Activated T-helper 1 cell treated with anti-CD3 and anti-CD28 coated beads, Interleukin-12 subunit alpha, Interleukin-12 subunit beta, Interleukin-2, Interleukin-4 antibody, amounts not matched to agents 30 ng/mL and 10 ng/mL and 1 ng/mL, durations not matched to agents 14 hours and 24 hours and 36 hours (primary cell): Measurements from ENCODE around the gene IRF2BPL. TPM values are rescaled to one million over a fixed set of nuclear protein-coding genes. Genes with fewer than 3 reads are reported as not detected.

ENCODE experiments used
- DNase-seq: peaks from one replicate; pipeline ENCODE4 v3.0.0; 2021; ENCODE audit warnings: low spot score
- H3K27ac Mint-ChIP-seq: one replicate; pipeline ENCODE4 v1.8.0; 2021; ENCODE audit warnings: mild to moderate bottlenecking, mixed read lengths
- H3K27me3 Mint-ChIP-seq: one replicate; pipeline ENCODE4 v1.8.0; 2022; ENCODE audit warnings: mild to moderate bottlenecking, moderate library complexity, mixed read lengths; ENCODE audit not compliant: insufficient read depth
- H3K36me3 Mint-ChIP-seq: one replicate; pipeline ENCODE4 v1.8.0; 2021; ENCODE audit warnings: low read depth, mixed read lengths
- H3K4me1 Mint-ChIP-seq: one replicate; pipeline ENCODE4 v1.8.0; 2021; ENCODE audit warnings: low read depth, mixed read lengths
- H3K4me3 Mint-ChIP-seq: one replicate; pipeline ENCODE4 v1.8.0; 2021; ENCODE audit warnings: mild to moderate bottlenecking, moderate library complexity, mixed read lengths
- H3K9me3 Mint-ChIP-seq: one replicate; pipeline ENCODE4 v1.8.0; 2021; ENCODE audit warnings: mixed read lengths
- intact Hi-C: fragments of 100-400 bp; cut with micrococcal nuclease; formaldehyde crosslinking; loops from one replicate; pipeline ENCODE4 v1.15.1; 2024
- total RNA-seq: library from RNA; stranded (reverse); gene quantifications from 2 replicates; pipeline ENCODE4 v1.2.3, GENCODE V29; 2022

IRF2BPL gene
- total RNA-seq, 1 donor from 2014 or later = 26.5 TPM

- Mint-ChIP-seq H3K4me3 (no peak overlapping the region), H3K4me1 (peaks cover 20% of the 10 kb centered on the region), H3K27ac (no peak overlapping the region), H3K36me3 (no peaks in the 10 kb centered on the region), H3K9me3 (no peaks in the 10 kb centered on the region), H3K27me3 (peaks cover 2% of the 10 kb centered on the region)
- intact Hi-C loops = no loop called here
- DNase-seq = no peak
Observed at GRCh38 chr14:76996563-76997146, 31.9 kb downstream of the IRF2BPL start.

GRCh38 chr14:76995279-76996035 is 33.1 kb downstream of the IRF2BPL start:
- intact Hi-C loops = no loop called here
- H3K4me1 Mint-ChIP-seq = peaks cover 12% of the 10 kb centered on the region
- H3K36me3 Mint-ChIP-seq = no peaks in the 10 kb centered on the region
- peaks cover 4% of the 10 kb centered on the region for H3K27me3 Mint-ChIP-seq
- DNase-seq = no peak
- H3K27ac Mint-ChIP-seq = no peak overlapping the region
- H3K4me3 Mint-ChIP-seq = no peak overlapping the region
- no peaks in the 10 kb centered on the region for H3K9me3 Mint-ChIP-seq

- peaks cover 4% of the 10 kb centered on the region for H3K27me3 Mint-ChIP-seq
- no peaks in the 10 kb centered on the region for H3K9me3 Mint-ChIP-seq
- H3K36me3 Mint-ChIP-seq = peaks cover 2% of the 10 kb centered on the region
- intact Hi-C loops = no loop called here
- no peak overlapping the region for H3K4me3 Mint-ChIP-seq
- H3K4me1 Mint-ChIP-seq = peaks cover 9% of the 10 kb centered on the region
- no peak for DNase-seq
- no peak overlapping the region for H3K27ac Mint-ChIP-seq
Observed at GRCh38 chr14:76993752-76994151, 34.8 kb downstream of the IRF2BPL start.

- H3K9me3 Mint-ChIP-seq = no peaks in the 10 kb centered on the region
- peaks cover 9% of the 10 kb centered on the region for H3K4me1 Mint-ChIP-seq
- DNase-seq = no peak
- no peak overlapping the region for H3K4me3 Mint-ChIP-seq
- intact Hi-C loops = no loop called here
- peaks cover 4% of the 10 kb centered on the region for H3K27me3 Mint-ChIP-seq
- peaks cover 2% of the 10 kb centered on the region for H3K36me3 Mint-ChIP-seq
- no peak overlapping the region for H3K27ac Mint-ChIP-seq
Observed at GRCh38 chr14:76990084-76990483, 38.4 kb downstream of the IRF2BPL start.

- Mint-ChIP-seq H3K9me3 (no peaks in the 10 kb centered on the region), H3K36me3 (peaks cover 2% of the 10 kb centered on the region), H3K4me3 (no peak overlapping the region), H3K27ac (no peak overlapping the region), H3K27me3 (peaks cover 8% of the 10 kb centered on the region), H3K4me1 (peaks cover 6% of the 10 kb centered on the region)
- intact Hi-C loops = no loop called here
- no peak for DNase-seq
Observed at GRCh38 chr14:76987956-76988520, 40.5 kb downstream of the IRF2BPL start.

- no peak overlapping the region for H3K27ac Mint-ChIP-seq
- DNase-seq = no peak
- intact Hi-C loops = no loop called here
- H3K4me1 Mint-ChIP-seq = peaks cover 6% of the 10 kb centered on the region
- H3K9me3 Mint-ChIP-seq = peaks cover 8% of the 10 kb centered on the region
- H3K4me3 Mint-ChIP-seq = no peak overlapping the region
- peaks cover 6% of the 10 kb centered on the region for H3K27me3 Mint-ChIP-seq
- H3K36me3 Mint-ChIP-seq = peaks cover 2% of the 10 kb centered on the region
Observed at GRCh38 chr14:76986231-76986565, 42.3 kb downstream of the IRF2BPL start.

- H3K36me3 Mint-ChIP-seq = peaks cover 2% of the 10 kb centered on the region
- DNase-seq = no peak
- intact Hi-C loops = no loop called here
- H3K27ac Mint-ChIP-seq = no peak overlapping the region
- H3K27me3 Mint-ChIP-seq = peaks cover 6% of the 10 kb centered on the region
- peaks cover 6% of the 10 kb centered on the region for H3K4me1 Mint-ChIP-seq
- H3K4me3 Mint-ChIP-seq = no peak overlapping the region
- H3K9me3 Mint-ChIP-seq = peaks cover 11% of the 10 kb centered on the region
Observed at GRCh38 chr14:76985540-76986230, 42.8 kb downstream of the IRF2BPL start.

GRCh38 chr14:76984787-76985375 is 43.6 kb downstream of the IRF2BPL start:
- DNase-seq = no peak
- Mint-ChIP-seq H3K4me3 (no peak overlapping the region), H3K4me1 (peaks cover 6% of the 10 kb centered on the region), H3K36me3 (peaks cover 2% of the 10 kb centered on the region), H3K27me3 (peaks cover 6% of the 10 kb centered on the region), H3K27ac (no peak overlapping the region), H3K9me3 (peaks cover 11% of the 10 kb centered on the region)
- intact Hi-C loops = no loop called here

GRCh38 chr14:76984297-76984696 is 44.2 kb downstream of the IRF2BPL start:
- intact Hi-C loops = no loop called here
- H3K9me3 Mint-ChIP-seq = peaks cover 11% of the 10 kb centered on the region
- no peak overlapping the region for H3K4me3 Mint-ChIP-seq
- H3K4me1 Mint-ChIP-seq = peaks cover 6% of the 10 kb centered on the region
- no peak for DNase-seq
- H3K27ac Mint-ChIP-seq = no peak overlapping the region
- H3K27me3 Mint-ChIP-seq = peaks cover 6% of the 10 kb centered on the region
- H3K36me3 Mint-ChIP-seq = no peaks in the 10 kb centered on the region

GRCh38 chr14:76981670-76982069 is 46.8 kb downstream of the IRF2BPL start:
- H3K27ac Mint-ChIP-seq = no peak overlapping the region
- intact Hi-C loops = no loop called here

GRCh38 chr14:76977793-76978720 is 50.5 kb downstream of the IRF2BPL start:
- peak overlapping the region; percentile 45 for H3K4me3 Mint-ChIP-seq
- DNase-seq = peak; percentile 85
- H3K27me3 Mint-ChIP-seq = no peaks in the 10 kb centered on the region
- H3K27ac Mint-ChIP-seq = peak overlapping the region; percentile 90
- intact Hi-C loops = loop anchor here (1.0 to 5.0 kb wide), 6 partner anchors 16 to 166 kb away; partner anchors contain the start of genes ANGEL1, CIPC and IRF2BPL
- peaks cover 2% of the 10 kb centered on the region for H3K36me3 Mint-ChIP-seq
- H3K9me3 Mint-ChIP-seq = peaks cover 11% of the 10 kb centered on the region
- H3K4me1 Mint-ChIP-seq = peaks cover 27% of the 10 kb centered on the region

More at GRCh38 chr14:76981670-76982069, 46.8 kb downstream of the IRF2BPL start:
- no peak overlapping the region for H3K4me3 Mint-ChIP-seq
- peaks cover 22% of the 10 kb centered on the region for H3K4me1 Mint-ChIP-seq
- peaks cover 11% of the 10 kb centered on the region for H3K9me3 Mint-ChIP-seq
- peaks cover 4% of the 10 kb centered on the region for H3K27me3 Mint-ChIP-seq
- H3K36me3 Mint-ChIP-seq = peaks cover 2% of the 10 kb centered on the region
- DNase-seq = no peak
